Gastrocnemius medialis (tissue), 4 donors: ENCODE results near the gene SEMA6B. TPM values are rescaled to one million over a fixed set of nuclear protein-coding genes. Genes with fewer than 3 reads are reported as not detected.
A peak's percentile ranks its signal among the peaks of the same experiment; 100 is the strongest.
"Not testable (repeated sequence)": the region's sequence is repeated elsewhere in the genome, so short reads cannot be mapped to it uniquely, and the experiment has no call there.

Experiments used
- ATAC-seq, 2 donors: fragments of 150-250 bp; one replicate each; pipeline ENCODE4 v1.9.1; 2016
- DNase-seq, 2 donors: peaks; one replicate each; pipeline ENCODE4 v3.0.0-alpha.2; 2019
- H3K27ac ChIP-seq, 4 donors: fragments of 200-600 bp; sonication (generic); 1 replicate in 1 of 4; 2 replicates in 3 of 4; pipeline ENCODE4 v1.5.1; 2016 to 2018; ENCODE audit warnings: mild to moderate bottlenecking in 2 of 4, moderate library complexity in 1 of 4
- H3K27me3 ChIP-seq, 3 donors: fragments of 200-600 bp; sonication (generic) in 2 of 3; 1 replicate in 1 of 3; 2 replicates in 2 of 3; pipeline versions ENCODE4 v1.5.1 to v1.6.0; 2016 to 2019; ENCODE audit warnings: mild to moderate bottlenecking in 1 of 3, moderate library complexity in 1 of 3
- H3K36me3 ChIP-seq, 2 donors: fragments of 200-600 bp; sonication (generic) in 1 of 2; one replicate each; pipeline ENCODE4 v1.5.1; 2017 to 2018
- H3K4me1 ChIP-seq, 2 donors: fragments of 200-600 bp; sonication (generic) in 1 of 2; one replicate each; pipeline ENCODE4 v1.5.1; 2016 to 2017; ENCODE audit warnings: mild to moderate bottlenecking in 2 of 2
- H3K4me3 ChIP-seq, 4 donors: fragments of 200-600 bp; sonication (generic) in 3 of 4; 1 replicate in 1 of 4; 2 replicates in 3 of 4; pipeline ENCODE4 v1.5.1; 2016 to 2019; ENCODE audit warnings: mild to moderate bottlenecking in 2 of 4
- H3K9me3 ChIP-seq, 3 donors: fragments of 200-600 bp; sonication (generic) in 2 of 3; 1 replicate in 1 of 3; 2 replicates in 2 of 3; pipeline ENCODE4 v1.5.1; 2016 to 2019
- POLR2A ChIP-seq, 2 donors: fragments of 450-650 bp; IDR thresholded peaks; one replicate each; pipeline ENCODE4 v1.6.1; 2017; ENCODE audit warnings: antibody characterized with exemption in 2 of 2, mild to moderate bottlenecking in 2 of 2, moderate library complexity in 2 of 2
- in situ Hi-C, 4 donors: fragments of 200-750 bp; cut with MboI; loops; one replicate each; pipeline versions ENCODE4 v1.15.0 to v1.8.0; 2017; ENCODE audit warnings: low sequenced_read_pairs in 4 of 4
- intact Hi-C: fragments of 100-400 bp; cut with DNase I; formaldehyde crosslinking; loops from one replicate; pipeline ENCODE4 v1.15.1; 2023; ENCODE audit warnings: low total_unique reads
- total RNA-seq, 4 donors: library from RNA; depleted of rRNA; stranded (reverse); fragments of >200 nt; gene quantifications; one replicate each; pipeline versions ENCODE4 v1.1.0 to v1.2.3, GENCODE V29; 2016
- TF ChIP-seq, protein P1 (sequence below), 5 experiments: fragments of 450-650 bp in 3 of 5; fragments of 200-600 bp in 2 of 5; sonication (generic) in 2 of 5; IDR thresholded peaks in 4 of 5; conservative IDR thresholded peaks in 1 of 5; 1 replicate in 4 of 5; 2 replicates in 1 of 5; pipeline ENCODE4 v1.5.1; 2016 to 2019; ENCODE audit warnings: antibody characterized with exemption in 5 of 5, mild to moderate bottlenecking in 3 of 5, moderate library complexity in 3 of 5

Gene SEMA6B
- total RNA-seq, 4 donors from 2014 or later, result 1.4 to 3.3 (median 2.6) TPM

DNA sequence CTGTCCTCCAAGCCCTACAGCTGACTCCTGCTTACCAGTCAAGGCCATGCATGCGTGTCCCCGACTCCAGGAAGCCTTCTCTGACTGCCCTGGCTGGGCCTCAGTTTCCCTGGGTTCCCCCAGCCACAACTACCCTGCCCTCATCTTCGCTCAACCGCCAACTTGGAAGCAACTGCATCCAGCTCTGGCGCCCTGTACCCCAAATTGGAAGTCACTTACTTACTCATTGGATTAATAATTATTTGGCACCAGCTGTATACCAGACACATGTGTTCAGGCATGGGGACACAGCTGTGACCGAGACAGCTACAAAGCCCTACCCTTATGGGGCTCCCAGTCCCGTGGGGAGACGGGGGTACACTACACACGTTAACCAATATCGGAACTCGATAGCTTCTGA is 10.9 kb upstream of the SEMA6B start:
- intact Hi-C loops (no loop called here), in situ Hi-C loops (loop anchor here in 1 of 4 donors (10.0 kb wide), 1 partner anchor 64 kb away; the partner anchor contains the start of gene TNFAIP8L1)
- Histone ChIP-seq H3K36me3 (no peaks in the 10 kb centered on the region), H3K4me1 (no peaks in the 10 kb centered on the region), H3K27ac (no peak overlapping the region), H3K4me3 (no peak overlapping the region), H3K9me3 (no peaks in the 10 kb centered on the region), H3K27me3 (peaks cover 0 to 2% (median 0%) of the 10 kb centered on the region in 3 donors)
- no peak for ATAC-seq
- no peak for DNase-seq
- TF ChIP-seq, protein P1, sequence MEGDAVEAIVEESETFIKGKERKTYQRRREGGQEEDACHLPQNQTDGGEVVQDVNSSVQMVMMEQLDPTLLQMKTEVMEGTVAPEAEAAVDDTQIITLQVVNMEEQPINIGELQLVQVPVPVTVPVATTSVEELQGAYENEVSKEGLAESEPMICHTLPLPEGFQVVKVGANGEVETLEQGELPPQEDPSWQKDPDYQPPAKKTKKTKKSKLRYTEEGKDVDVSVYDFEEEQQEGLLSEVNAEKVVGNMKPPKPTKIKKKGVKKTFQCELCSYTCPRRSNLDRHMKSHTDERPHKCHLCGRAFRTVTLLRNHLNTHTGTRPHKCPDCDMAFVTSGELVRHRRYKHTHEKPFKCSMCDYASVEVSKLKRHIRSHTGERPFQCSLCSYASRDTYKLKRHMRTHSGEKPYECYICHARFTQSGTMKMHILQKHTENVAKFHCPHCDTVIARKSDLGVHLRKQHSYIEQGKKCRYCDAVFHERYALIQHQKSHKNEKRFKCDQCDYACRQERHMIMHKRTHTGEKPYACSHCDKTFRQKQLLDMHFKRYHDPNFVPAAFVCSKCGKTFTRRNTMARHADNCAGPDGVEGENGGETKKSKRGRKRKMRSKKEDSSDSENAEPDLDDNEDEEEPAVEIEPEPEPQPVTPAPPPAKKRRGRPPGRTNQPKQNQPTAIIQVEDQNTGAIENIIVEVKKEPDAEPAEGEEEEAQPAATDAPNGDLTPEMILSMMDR (IDR thresholded peaks at IDR 0.05 in 4 of 5, conservative IDR thresholded peaks at IDR 0.05 in 1 of 5), result no peak
- TF ChIP-seq POLR2A (IDR thresholded peaks at IDR 0.05), result no peak

DNA sequence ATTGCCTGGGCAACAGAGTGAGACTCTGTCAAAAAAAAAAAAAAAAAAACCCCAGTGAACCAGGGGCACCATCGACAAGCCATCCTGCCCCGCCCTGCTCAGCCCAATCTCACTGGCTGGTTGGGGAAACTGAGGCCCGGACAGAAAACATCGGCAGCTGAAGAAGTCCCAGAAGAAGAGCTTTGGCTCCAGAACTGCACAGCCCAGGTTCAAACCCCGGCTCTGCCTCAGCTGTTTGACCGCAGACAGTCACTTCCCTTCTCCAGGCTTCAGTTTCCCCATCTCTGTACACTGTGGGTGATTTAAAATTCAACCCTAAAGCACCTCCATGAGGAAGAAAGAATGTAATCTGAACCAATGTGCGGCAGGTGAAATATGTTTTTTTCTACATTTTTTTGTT is 9.4 kb upstream of the SEMA6B start:
- H3K4me3 ChIP-seq, result no peak overlapping the region
- intact Hi-C loops (no loop called here), in situ Hi-C loops (no loop called here)
- TF ChIP-seq, protein P1 (IDR thresholded peaks at IDR 0.05 in 4 of 5, conservative IDR thresholded peaks at IDR 0.05 in 1 of 5), result no peak
- TF ChIP-seq POLR2A (IDR thresholded peaks at IDR 0.05), result no peak
- ATAC-seq, result no peak
- H3K9me3 ChIP-seq, result no peaks in the 10 kb centered on the region
- no peaks in the 10 kb centered on the region for H3K36me3 ChIP-seq
- no peak overlapping the region for H3K27ac ChIP-seq
- no peak for DNase-seq
- no peaks in the 10 kb centered on the region for H3K27me3 ChIP-seq
- H3K4me1 ChIP-seq, result no peaks in the 10 kb centered on the region

DNA sequence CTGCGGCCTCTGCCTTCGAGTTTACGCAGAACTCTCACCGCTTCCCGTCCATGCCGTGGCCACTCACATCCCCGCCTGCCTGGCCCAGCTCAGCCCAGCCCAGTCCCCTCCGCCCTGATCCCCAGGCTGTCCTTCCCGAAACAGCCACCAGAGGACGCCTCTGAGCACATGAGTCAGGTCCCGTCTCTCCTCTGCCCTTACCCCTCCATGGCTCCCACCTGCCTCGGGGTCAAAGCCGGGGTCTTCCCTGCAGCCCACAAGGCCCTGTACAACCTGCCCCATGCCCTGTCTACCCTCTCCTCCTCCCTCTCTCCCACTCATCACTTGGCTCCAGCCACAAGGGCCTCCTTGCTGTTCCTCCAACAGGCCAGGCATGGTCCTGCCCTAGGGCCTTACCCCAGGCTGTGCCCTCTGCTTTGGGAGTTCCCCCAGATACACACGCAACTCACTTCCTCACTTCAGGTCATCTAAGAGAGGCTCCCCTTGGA is 8.1 kb upstream of the SEMA6B start:
- Histone ChIP-seq H3K36me3 (no peaks in the 10 kb centered on the region), H3K9me3 (no peaks in the 10 kb centered on the region), H3K4me1 (no peaks in the 10 kb centered on the region), H3K27me3 (no peaks in the 10 kb centered on the region), H3K27ac (peak overlapping the region in 2 of 4 donors; percentile 39 to 52), H3K4me3 (no peak overlapping the region)
- DNase-seq (no peak), ATAC-seq (peak; percentile 13 to 22)
- in situ Hi-C loops, result no loop called here
- intact Hi-C loops, result no loop called here
- TF ChIP-seq POLR2A (IDR thresholded peaks at IDR 0.05), result no peak
- TF ChIP-seq, protein P1 (IDR thresholded peaks at IDR 0.05 in 4 of 5, conservative IDR thresholded peaks at IDR 0.05 in 1 of 5), result peak; percentile 50 to 80 (median 68)

DNA sequence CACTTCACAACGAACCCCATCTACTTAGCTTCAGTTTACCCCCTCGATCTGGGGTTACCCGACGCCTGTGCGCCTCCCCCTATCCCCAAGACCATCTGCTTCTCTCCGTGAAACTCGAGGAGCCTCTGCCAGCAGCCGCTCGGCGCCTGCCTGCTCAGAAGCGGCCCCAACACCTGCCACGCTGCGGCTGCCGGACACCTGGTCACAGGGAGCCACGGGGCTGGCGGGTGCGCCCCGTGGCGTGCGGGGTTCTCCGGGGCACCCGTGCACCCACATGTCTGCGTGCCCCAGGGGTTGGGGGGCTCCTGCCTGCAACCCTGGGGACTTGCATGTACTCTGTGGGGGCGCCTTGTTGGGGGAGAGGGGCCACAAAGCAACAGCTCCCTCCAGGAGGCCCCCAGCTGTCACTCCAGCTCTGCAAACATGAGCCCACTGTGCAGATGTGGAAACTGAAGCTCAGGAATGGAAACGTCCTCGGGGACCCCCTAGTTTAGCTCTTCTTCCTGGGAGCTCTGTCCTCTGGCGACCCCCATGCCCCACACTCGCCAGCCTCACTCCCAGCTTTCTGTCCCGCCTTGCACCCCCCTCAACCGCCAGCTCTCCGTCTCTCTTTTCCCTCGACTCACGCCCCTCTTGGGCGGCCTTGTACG is 7.0 kb upstream of the SEMA6B start:
- H3K27ac ChIP-seq, result peak overlapping the region in 2 of 4 donors; percentile 39 to 52

DNA sequence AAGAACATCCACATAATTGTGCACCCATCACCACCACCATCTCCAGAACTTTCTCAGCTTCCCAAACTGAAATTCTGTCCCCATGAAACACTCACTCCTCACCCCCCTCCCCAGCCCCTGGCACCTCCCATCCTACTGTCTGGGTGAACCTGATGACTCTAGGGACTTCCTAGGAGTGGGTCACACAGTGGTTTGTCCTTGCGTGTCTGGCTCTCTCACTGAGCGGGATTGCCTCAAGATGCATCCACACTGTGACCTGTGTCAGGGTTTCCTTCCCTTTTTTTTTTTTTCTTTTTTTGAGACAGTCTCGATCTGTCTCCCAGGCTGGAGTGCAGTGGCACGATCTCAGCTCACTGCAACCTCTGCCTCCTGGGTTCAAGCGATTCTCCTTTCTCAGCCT is 4.1 kb upstream of the SEMA6B start:
- H3K27me3 ChIP-seq, intact Hi-C loops, H3K9me3 ChIP-seq, in situ Hi-C loops, H3K36me3 ChIP-seq, H3K4me1 ChIP-seq, DNase-seq, H3K27ac ChIP-seq, H3K4me3 ChIP-seq: not testable (repeated sequence)
- peak in 1 of 2 donors; percentile 10 for ATAC-seq

More for the DNA sequence above, 7.0 kb upstream of the SEMA6B start:
- TF ChIP-seq, protein P1 (IDR thresholded peaks at IDR 0.05 in 4 of 5, conservative IDR thresholded peaks at IDR 0.05 in 1 of 5), result no peak
- TF ChIP-seq POLR2A (IDR thresholded peaks at IDR 0.05), result no peak
- DNase-seq, result no peak
- H3K4me3 ChIP-seq, result no peak overlapping the region
- no peaks in the 10 kb centered on the region for H3K27me3 ChIP-seq
- intact Hi-C loops (no loop called here), in situ Hi-C loops (no loop called here)
- no peak for ATAC-seq
- no peaks in the 10 kb centered on the region for H3K9me3 ChIP-seq
- H3K4me1 ChIP-seq, result no peaks in the 10 kb centered on the region
- H3K36me3 ChIP-seq, result no peaks in the 10 kb centered on the region

DNA sequence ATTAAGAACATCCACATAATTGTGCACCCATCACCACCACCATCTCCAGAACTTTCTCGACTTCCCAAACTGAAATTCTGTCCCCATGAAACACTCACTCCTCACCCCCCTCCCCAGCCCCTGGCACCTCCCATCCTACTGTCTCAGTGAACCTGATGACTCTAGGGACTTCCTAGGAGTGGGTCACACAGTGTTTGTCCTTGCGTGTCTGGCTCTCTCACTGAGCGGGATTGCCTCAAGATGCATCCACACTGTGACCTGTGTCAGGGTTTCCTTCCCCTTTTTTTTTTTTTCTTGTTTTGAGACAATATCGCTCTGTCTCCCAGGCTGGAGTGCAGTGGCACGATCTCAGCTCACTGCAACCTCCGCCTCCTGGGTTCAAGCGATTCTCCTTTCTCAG is 2.6 kb upstream of the SEMA6B start:
- DNase-seq, H3K36me3 ChIP-seq, H3K9me3 ChIP-seq, H3K4me1 ChIP-seq, in situ Hi-C loops, ATAC-seq, intact Hi-C loops, H3K4me3 ChIP-seq, H3K27me3 ChIP-seq: not testable (repeated sequence)
- H3K27ac ChIP-seq, result peak overlapping the region in 1 of 4 donors; percentile 43
